ENCODE data around the gene PRR3. TPM values are rescaled to one million over a fixed set of nuclear protein-coding genes. Genes with fewer than 3 reads are reported as not detected.

Gene PRR3
- polyA plus RNA-seq, 10 donors: 16.0 to 28.1 (median 21.4) TPM

- DNase-seq: no peak
These were observed 23.4 kb upstream of the PRR3 start for GRCh38 chr6:30533460-30534294.

GRCh38 chr6:30537931-30538330 is 19.2 kb upstream of the PRR3 start:
- DNase-seq: no peak

GRCh38 chr6:30541515-30542403 is 15.3 kb upstream of the PRR3 start:
- peak; percentile 79 to 90 (median 87) for DNase-seq

GRCh38 chr6:30542404-30542725 is 14.7 kb upstream of the PRR3 start:
- DNase-seq: no peak

- no peak for DNase-seq
These were observed 14.2 kb upstream of the PRR3 start for GRCh38 chr6:30542915-30543314.

- DNase-seq: no peak
These were observed 13.3 kb upstream of the PRR3 start for GRCh38 chr6:30543821-30544220.

GRCh38 chr6:30544666-30545272 is 12.3 kb upstream of the PRR3 start:
- DNase-seq: peak in 2 of 3 donors; percentile 43 to 66

GRCh38 chr6:30547454-30547853 is 9.6 kb upstream of the PRR3 start:
- DNase-seq: no peak

- no peak for DNase-seq
These were observed 8.7 kb upstream of the PRR3 start for GRCh38 chr6:30548375-30548774.

- no peak for DNase-seq
These were observed 2.7 kb upstream of the PRR3 start for GRCh38 chr6:30554404-30554803.

- DNase-seq: no peak
These were observed 1.9 kb upstream of the PRR3 start for GRCh38 chr6:30554962-30555815.

GRCh38 chr6:30555816-30556065 is 1.4 kb upstream of the PRR3 start:
- DNase-seq: peak in 2 of 3 donors; percentile 64 to 90

GRCh38 chr6:30556066-30556905 is 809 bp upstream of the PRR3 start, which contains the start of gene GNL1:
Gene GNL1, minus strand, starts transcription at chr6:30556489. Its CDS starts 286 bp downstream, at chr6:30556203.
- DNase-seq: peak; percentile 85 to 97 (median 91)

- no peak for DNase-seq
These were observed 537 bp downstream of the PRR3 start for GRCh38 chr6:30557683-30557981.

- DNase-seq: no peak
These were observed 3.8 kb downstream of the PRR3 start for GRCh38 chr6:30560930-30561329.

- no peak for DNase-seq
These were observed 5.7 kb downstream of the PRR3 start for GRCh38 chr6:30562470-30563425.

GRCh38 chr6:30564114-30564513 is 7.0 kb downstream of the PRR3 start:
- no peak for DNase-seq

GRCh38 chr6:30565772-30566171 is 8.7 kb downstream of the PRR3 start:
- no peak for DNase-seq

GRCh38 chr6:30568245-30568644 is 11.2 kb downstream of the PRR3 start:
- no peak for DNase-seq

- no peak for DNase-seq
These were observed 13.2 kb downstream of the PRR3 start for GRCh38 chr6:30570263-30570662.

Data from muscle of back (tissue), 11 donors.